ENCODE data around the gene C1QA.

DNA sequence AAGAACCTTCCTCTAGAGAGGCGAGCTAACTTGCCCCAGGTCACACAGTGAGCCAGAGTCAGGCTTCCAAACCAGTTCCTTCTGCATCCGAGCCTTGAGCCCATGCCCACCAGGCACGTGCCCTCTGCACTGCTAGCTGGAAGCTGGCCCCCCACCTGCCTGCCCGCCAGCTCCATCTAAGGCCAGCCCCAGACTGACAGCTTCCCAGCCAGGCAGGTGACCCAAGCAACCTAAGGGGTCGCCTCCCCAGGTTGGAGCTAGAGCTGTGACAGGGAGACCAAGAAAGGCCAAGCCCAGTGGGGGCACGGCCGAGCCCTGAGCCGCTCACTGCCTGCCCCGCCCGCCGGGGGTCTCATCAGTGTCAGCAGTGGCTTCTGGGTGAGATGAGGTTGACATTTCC is 19.9 kb upstream of the C1QA start:
- TF ChIP-seq, protein P1, sequence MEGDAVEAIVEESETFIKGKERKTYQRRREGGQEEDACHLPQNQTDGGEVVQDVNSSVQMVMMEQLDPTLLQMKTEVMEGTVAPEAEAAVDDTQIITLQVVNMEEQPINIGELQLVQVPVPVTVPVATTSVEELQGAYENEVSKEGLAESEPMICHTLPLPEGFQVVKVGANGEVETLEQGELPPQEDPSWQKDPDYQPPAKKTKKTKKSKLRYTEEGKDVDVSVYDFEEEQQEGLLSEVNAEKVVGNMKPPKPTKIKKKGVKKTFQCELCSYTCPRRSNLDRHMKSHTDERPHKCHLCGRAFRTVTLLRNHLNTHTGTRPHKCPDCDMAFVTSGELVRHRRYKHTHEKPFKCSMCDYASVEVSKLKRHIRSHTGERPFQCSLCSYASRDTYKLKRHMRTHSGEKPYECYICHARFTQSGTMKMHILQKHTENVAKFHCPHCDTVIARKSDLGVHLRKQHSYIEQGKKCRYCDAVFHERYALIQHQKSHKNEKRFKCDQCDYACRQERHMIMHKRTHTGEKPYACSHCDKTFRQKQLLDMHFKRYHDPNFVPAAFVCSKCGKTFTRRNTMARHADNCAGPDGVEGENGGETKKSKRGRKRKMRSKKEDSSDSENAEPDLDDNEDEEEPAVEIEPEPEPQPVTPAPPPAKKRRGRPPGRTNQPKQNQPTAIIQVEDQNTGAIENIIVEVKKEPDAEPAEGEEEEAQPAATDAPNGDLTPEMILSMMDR (IDR thresholded peaks at IDR 0.05), result no peak
- TF ChIP-seq POLR2A (IDR thresholded peaks at IDR 0.05), result no peak

Measured in adrenal gland (tissue), 5 donors.